H1 (cell line): Measurements from ENCODE around the gene KCNE1.

Experiments
- ASH2L ChIP-seq: fragments of 200-600, 300-600 bp; sonication (generic); IDR thresholded peaks from one replicate; pipeline ENCODE4 v1.7.1; 2017; ENCODE audit warnings: low read length
- BACH1 ChIP-seq: IDR thresholded peaks from 2 replicates; pipeline ENCODE4 v1.6.1; 2012; ENCODE audit warnings: low read length, improper control_type of control experiment
- BCL11A ChIP-seq, 2 experiments: IDR thresholded peaks; one replicate each; pipeline ENCODE4 v1.6.1; 2011; ENCODE audit warnings: low read depth in 2 of 2, low read length in 2 of 2, mild to moderate bottlenecking in 2 of 2
- CHD2 ChIP-seq: IDR thresholded peaks from 2 replicates; pipeline ENCODE4 v1.6.1; 2012; ENCODE audit warnings: low read length, improper control_type of control experiment
- CTBP2 ChIP-seq: IDR thresholded peaks from 2 replicates; pipeline ENCODE4 v1.7.0; 2011; ENCODE audit warnings: borderline replicate concordance, mild to moderate bottlenecking, moderate library complexity, mixed read lengths, low read length; ENCODE audit not compliant: insufficient read depth, insufficient read length
- EZH2 ChIP-seq: fragments of 200-600 bp; sonication (generic); IDR thresholded peaks from 2 replicates; pipeline ENCODE4 v1.7.1; 2012; ENCODE audit warnings: low read depth, mild to moderate bottlenecking, moderate library complexity, low read length, inconsistent platforms; ENCODE audit not compliant: severe bottlenecking
- NRF1 ChIP-seq: IDR thresholded peaks from 2 replicates; pipeline ENCODE4 v1.6.1; 2011; ENCODE audit warnings: mild to moderate bottlenecking, low read depth, low read length, improper control_type of control experiment
- POLR2A ChIP-seq, 2 experiments: IDR thresholded peaks; 1 replicate in 1 of 2; 2 replicates in 1 of 2; pipeline ENCODE4 v1.6.1; 2011; ENCODE audit warnings: low read depth in 2 of 2, low read length in 2 of 2, mild to moderate bottlenecking in 2 of 2; ENCODE audit errors: control extremely low read depth in 1 of 2
- POLR2AphosphoS5 ChIP-seq: IDR thresholded peaks from 2 replicates; pipeline ENCODE4 v1.6.1; 2011; ENCODE audit warnings: low read depth, low read length
- SIN3A ChIP-seq, 2 experiments: IDR thresholded peaks in 1 of 2; conservative IDR thresholded peaks in 1 of 2; 2 replicates each; pipeline ENCODE4 v1.6.1; 2011 to 2012; ENCODE audit warnings: low read length in 2 of 2, improper control_type of control experiment in 1 of 2, low read depth in 1 of 2, mild to moderate bottlenecking in 1 of 2
- TEAD4 ChIP-seq: IDR thresholded peaks from 2 replicates; pipeline ENCODE4 v1.6.1; 2012; ENCODE audit warnings: low read depth, low read length, inconsistent platforms, mixed read lengths
- USF2 ChIP-seq: IDR thresholded peaks from 2 replicates; pipeline ENCODE4 v1.6.1; 2011; ENCODE audit warnings: low read length, improper control_type of control experiment
- ZNF274 ChIP-seq: IDR thresholded peaks from 2 replicates; pipeline ENCODE4 v1.7.0; 2012; ENCODE audit warnings: low read length, borderline replicate concordance; ENCODE audit errors: extremely low read depth
- TF ChIP-seq, protein P1 (sequence below), 3 experiments: IDR thresholded peaks; 1 replicate in 2 of 3; 2 replicates in 1 of 3; pipeline versions ENCODE4 v1.5.1 to v1.6.1; 2011; ENCODE audit warnings: low read length in 3 of 3, mild to moderate bottlenecking in 3 of 3, inconsistent platforms in 2 of 3, low read depth in 1 of 3, moderate library complexity in 1 of 3; ENCODE audit not compliant: insufficient read depth in 1 of 3; ENCODE audit errors: control extremely low read depth in 1 of 3

DNA sequence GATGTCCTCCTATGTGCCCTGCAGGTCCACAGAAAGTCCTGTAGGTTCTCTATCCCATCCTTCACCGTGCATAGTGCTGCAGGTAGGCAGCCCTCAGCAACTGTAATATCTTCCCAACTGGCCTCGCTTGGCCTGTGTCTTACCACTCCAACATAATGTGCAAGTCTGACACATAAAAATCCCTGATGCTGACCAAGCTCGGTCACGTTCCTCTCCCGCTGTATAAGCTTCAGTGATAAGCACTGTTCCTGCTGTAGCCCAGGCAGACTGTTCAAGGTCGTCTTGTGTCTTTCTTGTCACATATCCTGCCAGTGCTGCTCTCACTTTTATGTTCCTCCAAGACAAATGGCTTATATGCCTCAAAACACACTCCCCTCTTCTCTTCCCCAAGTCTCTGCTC, 19.4 kb upstream of the KCNE1 start:
- TF ChIP-seq ASH2L (no peak), CHD2 (no peak), NRF1 (no peak), CTBP2 (no peak), TEAD4 (no peak), SIN3A (conservative IDR thresholded peaks at IDR 0.05 in 1 of 2, IDR thresholded peaks at IDR 0.05 in 1 of 2; ENCODE audit: low read depth in 1 of 2, low read length in 2 of 2) (no peak), POLR2A (IDR thresholded peaks at IDR 0.05; ENCODE audit: control extremely low read depth in 1 of 2, low read depth in 2 of 2, low read length in 2 of 2) (no peak), EZH2 (no peak), ZNF274 (no peak), BCL11A (IDR thresholded peaks at IDR 0.05; ENCODE audit: low read depth in 2 of 2, low read length in 2 of 2) (no peak), POLR2AphosphoS5 (no peak), BACH1 (no peak), USF2 (no peak)
- TF ChIP-seq, protein P1, sequence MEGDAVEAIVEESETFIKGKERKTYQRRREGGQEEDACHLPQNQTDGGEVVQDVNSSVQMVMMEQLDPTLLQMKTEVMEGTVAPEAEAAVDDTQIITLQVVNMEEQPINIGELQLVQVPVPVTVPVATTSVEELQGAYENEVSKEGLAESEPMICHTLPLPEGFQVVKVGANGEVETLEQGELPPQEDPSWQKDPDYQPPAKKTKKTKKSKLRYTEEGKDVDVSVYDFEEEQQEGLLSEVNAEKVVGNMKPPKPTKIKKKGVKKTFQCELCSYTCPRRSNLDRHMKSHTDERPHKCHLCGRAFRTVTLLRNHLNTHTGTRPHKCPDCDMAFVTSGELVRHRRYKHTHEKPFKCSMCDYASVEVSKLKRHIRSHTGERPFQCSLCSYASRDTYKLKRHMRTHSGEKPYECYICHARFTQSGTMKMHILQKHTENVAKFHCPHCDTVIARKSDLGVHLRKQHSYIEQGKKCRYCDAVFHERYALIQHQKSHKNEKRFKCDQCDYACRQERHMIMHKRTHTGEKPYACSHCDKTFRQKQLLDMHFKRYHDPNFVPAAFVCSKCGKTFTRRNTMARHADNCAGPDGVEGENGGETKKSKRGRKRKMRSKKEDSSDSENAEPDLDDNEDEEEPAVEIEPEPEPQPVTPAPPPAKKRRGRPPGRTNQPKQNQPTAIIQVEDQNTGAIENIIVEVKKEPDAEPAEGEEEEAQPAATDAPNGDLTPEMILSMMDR (IDR thresholded peaks at IDR 0.05; ENCODE audit: control extremely low read depth in 1 of 3, insufficient read depth in 1 of 3, low read depth in 1 of 3, low read length in 3 of 3), result no peak
